Measurements from ENCODE around the gene KITLG. TPM values are rescaled to one million over a fixed set of nuclear protein-coding genes. Genes with fewer than 3 reads are reported as not detected.
"Not testable (repeated sequence)": the region's sequence is repeated elsewhere in the genome, so short reads cannot be mapped to it uniquely, and the experiment has no call there.

The KITLG gene
- total RNA-seq, 1 experiment from 2014 or later: 4.6 TPM

DNA sequence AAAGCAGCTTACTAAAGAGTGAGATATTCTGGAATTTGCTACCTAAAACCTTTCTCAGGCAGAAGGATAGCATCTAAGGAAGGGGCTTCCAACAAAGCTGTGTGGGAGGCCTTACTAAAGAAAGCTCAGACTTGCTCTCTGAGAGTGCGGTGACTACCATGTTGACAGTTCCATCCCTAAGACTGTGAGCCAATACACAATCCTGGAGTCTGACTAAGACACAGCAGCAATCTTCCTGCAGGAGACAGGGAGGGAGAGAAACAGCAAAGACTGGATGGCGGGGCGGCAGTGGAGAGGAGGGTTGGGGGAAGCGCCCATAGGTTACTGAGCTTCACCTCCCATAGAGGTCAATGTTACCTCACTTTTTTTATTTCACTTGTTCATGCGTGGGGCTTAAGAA, 70.9 kb downstream of the KITLG start:
- H3K27me3 ChIP-seq (replicated peaks; ENCODE audit: insufficient read depth, low read depth, low read length, poor library complexity): no peaks in the 10 kb centered on the region
- POLR2A ChIA-PET (ENCODE audit: low non-redundant PET): no interaction called here
- no peak for DNase-seq (ENCODE audit: low spot score)
- no peaks in the 10 kb centered on the region for H3K9me3 ChIP-seq (ENCODE audit: low read depth, low read length, poor library complexity, severe bottlenecking)
- no TSS peak for BruUV-seq (replicated peaks)
- intact Hi-C loops (cut with micrococcal nuclease; ENCODE audit: unreplicated experiment): no loop called here
- no peak overlapping the region for H3K27ac ChIP-seq (ENCODE audit: low read depth, low read length, poor library complexity, severe bottlenecking)
- CTCF ChIA-PET: no interaction called here
- TF ChIP-seq EZH2 (IDR thresholded peaks at IDR 0.05; ENCODE audit: borderline replicate concordance, low read depth, low read length, poor library complexity, severe bottlenecking): no peak
- no peak overlapping the region for H3K4me3 ChIP-seq (ENCODE audit: low read depth, low read length, poor library complexity, severe bottlenecking)
- H3K36me3 ChIP-seq (ENCODE audit: insufficient read depth, low read length, poor library complexity, severe bottlenecking): no peaks in the 10 kb centered on the region
- H3K4me1 ChIP-seq (ENCODE audit: insufficient read depth, low read length, poor library complexity, severe bottlenecking): peaks cover 11% of the 10 kb centered on the region

DNA sequence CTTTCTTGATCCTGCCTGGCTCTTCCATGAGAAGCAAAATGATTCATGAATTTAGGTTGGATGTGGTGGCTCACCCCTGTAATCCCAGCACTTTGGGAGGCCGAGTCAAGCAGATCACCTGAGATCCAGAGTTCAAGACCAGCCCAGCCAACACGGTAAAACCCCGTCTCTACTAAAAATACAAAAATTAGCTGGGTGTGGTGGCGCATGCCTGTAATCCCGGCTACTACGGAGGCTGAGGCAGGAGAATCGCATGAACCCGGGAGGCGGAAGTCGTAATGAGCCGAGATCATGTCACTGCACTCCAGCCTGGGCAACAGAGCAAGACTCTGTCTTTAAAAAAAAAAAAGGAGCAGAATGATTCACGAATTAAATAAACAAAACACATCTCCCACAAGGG, 72.4 kb downstream of the KITLG start:
- CTCF ChIA-PET: not testable (repeated sequence)

DNA sequence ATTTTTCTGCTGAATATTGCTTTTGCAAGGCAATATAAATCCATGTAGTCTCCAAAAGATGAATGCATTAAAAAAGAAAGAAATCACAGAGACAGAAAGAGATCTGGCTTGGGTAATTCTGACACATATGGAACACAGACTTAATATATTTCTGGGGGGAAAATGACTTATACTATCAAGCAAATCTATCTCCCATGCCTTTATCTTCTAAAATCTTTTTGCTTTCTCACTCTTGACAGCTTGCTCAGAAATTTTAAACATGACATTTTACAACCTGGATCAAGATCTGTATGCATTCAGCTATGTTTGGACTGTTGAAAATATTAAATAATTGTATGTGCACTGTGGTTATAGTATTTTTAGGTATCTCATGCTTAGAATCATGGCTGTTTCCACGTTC, 73.0 kb downstream of the KITLG start:
- no TSS peak for BruUV-seq (replicated peaks)
- intact Hi-C loops (cut with micrococcal nuclease; ENCODE audit: unreplicated experiment): no loop called here
- CTCF ChIA-PET: no interaction called here
- Histone ChIP-seq H3K4me1 (ENCODE audit: insufficient read depth, low read length, poor library complexity, severe bottlenecking) (peaks cover 11% of the 10 kb centered on the region), H3K4me3 (ENCODE audit: low read depth, low read length, poor library complexity, severe bottlenecking) (no peak overlapping the region), H3K36me3 (ENCODE audit: insufficient read depth, low read length, poor library complexity, severe bottlenecking) (no peaks in the 10 kb centered on the region), H3K9me3 (ENCODE audit: low read depth, low read length, poor library complexity, severe bottlenecking) (no peaks in the 10 kb centered on the region), H3K27ac (ENCODE audit: low read depth, low read length, poor library complexity, severe bottlenecking) (no peak overlapping the region), H3K27me3 (replicated peaks; ENCODE audit: insufficient read depth, low read depth, low read length, poor library complexity) (no peaks in the 10 kb centered on the region)
- no peak for DNase-seq (ENCODE audit: low spot score)
- TF ChIP-seq, protein P1, sequence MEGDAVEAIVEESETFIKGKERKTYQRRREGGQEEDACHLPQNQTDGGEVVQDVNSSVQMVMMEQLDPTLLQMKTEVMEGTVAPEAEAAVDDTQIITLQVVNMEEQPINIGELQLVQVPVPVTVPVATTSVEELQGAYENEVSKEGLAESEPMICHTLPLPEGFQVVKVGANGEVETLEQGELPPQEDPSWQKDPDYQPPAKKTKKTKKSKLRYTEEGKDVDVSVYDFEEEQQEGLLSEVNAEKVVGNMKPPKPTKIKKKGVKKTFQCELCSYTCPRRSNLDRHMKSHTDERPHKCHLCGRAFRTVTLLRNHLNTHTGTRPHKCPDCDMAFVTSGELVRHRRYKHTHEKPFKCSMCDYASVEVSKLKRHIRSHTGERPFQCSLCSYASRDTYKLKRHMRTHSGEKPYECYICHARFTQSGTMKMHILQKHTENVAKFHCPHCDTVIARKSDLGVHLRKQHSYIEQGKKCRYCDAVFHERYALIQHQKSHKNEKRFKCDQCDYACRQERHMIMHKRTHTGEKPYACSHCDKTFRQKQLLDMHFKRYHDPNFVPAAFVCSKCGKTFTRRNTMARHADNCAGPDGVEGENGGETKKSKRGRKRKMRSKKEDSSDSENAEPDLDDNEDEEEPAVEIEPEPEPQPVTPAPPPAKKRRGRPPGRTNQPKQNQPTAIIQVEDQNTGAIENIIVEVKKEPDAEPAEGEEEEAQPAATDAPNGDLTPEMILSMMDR (conservative IDR thresholded peaks at IDR 0.05; ENCODE audit: low read depth, low read length): no peak
- no peak for TF ChIP-seq EZH2 (IDR thresholded peaks at IDR 0.05; ENCODE audit: borderline replicate concordance, low read depth, low read length, poor library complexity, severe bottlenecking)
- POLR2A ChIA-PET (ENCODE audit: low non-redundant PET): no interaction called here

More for the DNA sequence above, 72.4 kb downstream of the KITLG start:
- DNase-seq (ENCODE audit: low spot score); H3K27me3 ChIP-seq (replicated peaks; ENCODE audit: insufficient read depth, low read depth, low read length, poor library complexity); intact Hi-C loops (cut with micrococcal nuclease; ENCODE audit: unreplicated experiment); H3K9me3 ChIP-seq (ENCODE audit: low read depth, low read length, poor library complexity, severe bottlenecking); H3K4me3 ChIP-seq (ENCODE audit: low read depth, low read length, poor library complexity, severe bottlenecking); H3K36me3 ChIP-seq (ENCODE audit: insufficient read depth, low read length, poor library complexity, severe bottlenecking); H3K27ac ChIP-seq (ENCODE audit: low read depth, low read length, poor library complexity, severe bottlenecking); BruUV-seq (replicated peaks); POLR2A ChIA-PET (ENCODE audit: low non-redundant PET): not testable (repeated sequence)
- peaks cover 11% of the 10 kb centered on the region for H3K4me1 ChIP-seq (ENCODE audit: insufficient read depth, low read length, poor library complexity, severe bottlenecking)

DNA sequence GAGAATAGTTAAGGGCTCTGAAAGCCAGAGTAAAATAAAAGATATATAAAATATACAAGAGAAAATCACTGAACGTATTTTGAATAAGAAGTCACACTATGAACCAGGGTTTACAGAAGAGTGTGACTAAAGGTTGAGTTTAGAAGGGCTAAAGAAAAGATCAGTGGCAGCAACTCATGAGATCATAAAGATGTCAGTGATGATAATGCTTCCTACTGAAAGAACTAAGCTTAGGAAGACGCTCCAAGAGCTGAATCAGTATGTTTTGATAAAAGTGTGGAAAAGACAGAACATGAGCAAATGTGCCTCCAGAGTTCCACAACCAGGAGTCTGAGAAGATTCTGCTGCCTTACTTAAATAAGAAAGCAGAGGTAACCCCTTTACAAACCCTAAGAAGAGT, 74.6 kb downstream of the KITLG start:
- no TSS peak for BruUV-seq (replicated peaks)
- intact Hi-C loops (cut with micrococcal nuclease; ENCODE audit: unreplicated experiment): no loop called here
- Histone ChIP-seq H3K4me3 (ENCODE audit: low read depth, low read length, poor library complexity, severe bottlenecking) (no peak overlapping the region), H3K27me3 (replicated peaks; ENCODE audit: insufficient read depth, low read depth, low read length, poor library complexity) (no peaks in the 10 kb centered on the region), H3K36me3 (ENCODE audit: insufficient read depth, low read length, poor library complexity, severe bottlenecking) (no peaks in the 10 kb centered on the region), H3K4me1 (ENCODE audit: insufficient read depth, low read length, poor library complexity, severe bottlenecking) (peaks cover 11% of the 10 kb centered on the region), H3K9me3 (ENCODE audit: low read depth, low read length, poor library complexity, severe bottlenecking) (no peaks in the 10 kb centered on the region), H3K27ac (ENCODE audit: low read depth, low read length, poor library complexity, severe bottlenecking) (no peak overlapping the region)
- no peak for DNase-seq (ENCODE audit: low spot score)
- TF ChIP-seq, protein P1 (conservative IDR thresholded peaks at IDR 0.05; ENCODE audit: low read depth, low read length): no peak
- TF ChIP-seq EZH2 (IDR thresholded peaks at IDR 0.05; ENCODE audit: borderline replicate concordance, low read depth, low read length, poor library complexity, severe bottlenecking): no peak
- POLR2A ChIA-PET (ENCODE audit: low non-redundant PET): no interaction called here
- CTCF ChIA-PET: no interaction called here
